Measurements from ENCODE around the gene RRAD. TPM values are rescaled to one million over a fixed set of nuclear protein-coding genes. Genes with fewer than 3 reads are reported as not detected.

The RRAD gene
- total RNA-seq, 1 experiment from 2014 or later: 4.3 TPM

DNA sequence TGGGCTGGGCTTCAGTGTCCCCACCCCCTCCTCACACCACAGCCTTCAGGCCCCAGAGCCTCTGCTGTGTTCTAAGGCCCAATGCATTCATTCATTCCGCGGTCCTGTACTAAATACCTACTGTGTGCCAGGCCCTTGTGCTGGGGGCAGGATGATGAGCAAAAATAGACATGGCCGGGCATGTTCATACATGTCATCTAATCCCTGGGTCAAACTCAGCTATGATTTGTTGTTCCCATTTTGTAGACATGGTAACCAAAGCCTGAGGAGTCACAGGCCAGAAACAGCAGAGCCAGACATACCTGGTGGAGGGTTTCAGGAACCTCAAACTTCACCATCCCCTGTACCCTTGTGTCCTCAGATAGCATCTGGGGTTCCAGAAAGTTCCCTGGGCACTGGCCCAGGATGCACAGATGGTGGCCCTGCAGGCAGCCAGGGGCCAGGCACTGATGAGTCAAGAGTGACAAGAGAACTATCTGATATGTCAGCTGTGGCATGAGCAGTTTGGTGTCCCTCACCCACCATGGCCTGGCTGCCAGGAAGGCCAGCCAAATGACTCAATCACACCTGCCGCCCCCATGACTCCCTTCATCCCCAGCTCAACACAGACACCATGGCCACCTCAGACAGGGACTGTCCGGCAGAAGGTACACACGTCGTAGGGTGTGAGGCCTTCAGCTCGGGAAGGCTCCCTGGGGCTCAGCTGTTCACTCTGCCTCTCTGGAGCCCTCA is 2.7 kb upstream of the RRAD start:
- TF ChIP-seq, protein P1, sequence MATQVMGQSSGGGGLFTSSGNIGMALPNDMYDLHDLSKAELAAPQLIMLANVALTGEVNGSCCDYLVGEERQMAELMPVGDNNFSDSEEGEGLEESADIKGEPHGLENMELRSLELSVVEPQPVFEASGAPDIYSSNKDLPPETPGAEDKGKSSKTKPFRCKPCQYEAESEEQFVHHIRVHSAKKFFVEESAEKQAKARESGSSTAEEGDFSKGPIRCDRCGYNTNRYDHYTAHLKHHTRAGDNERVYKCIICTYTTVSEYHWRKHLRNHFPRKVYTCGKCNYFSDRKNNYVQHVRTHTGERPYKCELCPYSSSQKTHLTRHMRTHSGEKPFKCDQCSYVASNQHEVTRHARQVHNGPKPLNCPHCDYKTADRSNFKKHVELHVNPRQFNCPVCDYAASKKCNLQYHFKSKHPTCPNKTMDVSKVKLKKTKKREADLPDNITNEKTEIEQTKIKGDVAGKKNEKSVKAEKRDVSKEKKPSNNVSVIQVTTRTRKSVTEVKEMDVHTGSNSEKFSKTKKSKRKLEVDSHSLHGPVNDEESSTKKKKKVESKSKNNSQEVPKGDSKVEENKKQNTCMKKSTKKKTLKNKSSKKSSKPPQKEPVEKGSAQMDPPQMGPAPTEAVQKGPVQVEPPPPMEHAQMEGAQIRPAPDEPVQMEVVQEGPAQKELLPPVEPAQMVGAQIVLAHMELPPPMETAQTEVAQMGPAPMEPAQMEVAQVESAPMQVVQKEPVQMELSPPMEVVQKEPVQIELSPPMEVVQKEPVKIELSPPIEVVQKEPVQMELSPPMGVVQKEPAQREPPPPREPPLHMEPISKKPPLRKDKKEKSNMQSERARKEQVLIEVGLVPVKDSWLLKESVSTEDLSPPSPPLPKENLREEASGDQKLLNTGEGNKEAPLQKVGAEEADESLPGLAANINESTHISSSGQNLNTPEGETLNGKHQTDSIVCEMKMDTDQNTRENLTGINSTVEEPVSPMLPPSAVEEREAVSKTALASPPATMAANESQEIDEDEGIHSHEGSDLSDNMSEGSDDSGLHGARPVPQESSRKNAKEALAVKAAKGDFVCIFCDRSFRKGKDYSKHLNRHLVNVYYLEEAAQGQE (IDR thresholded peaks at IDR 0.05; ENCODE audit: insufficient read depth in 1 of 2, low read depth in 2 of 2, low read length in 1 of 2): no peak
- no peak for TF ChIP-seq TCF7L2 (IDR thresholded peaks at IDR 0.05; ENCODE audit: low read depth, low read length)
- no peak for TF ChIP-seq SIN3A (IDR thresholded peaks at IDR 0.05; ENCODE audit: borderline replicate concordance, insufficient read depth, low read depth, low read length)
- TF ChIP-seq, protein P2, sequence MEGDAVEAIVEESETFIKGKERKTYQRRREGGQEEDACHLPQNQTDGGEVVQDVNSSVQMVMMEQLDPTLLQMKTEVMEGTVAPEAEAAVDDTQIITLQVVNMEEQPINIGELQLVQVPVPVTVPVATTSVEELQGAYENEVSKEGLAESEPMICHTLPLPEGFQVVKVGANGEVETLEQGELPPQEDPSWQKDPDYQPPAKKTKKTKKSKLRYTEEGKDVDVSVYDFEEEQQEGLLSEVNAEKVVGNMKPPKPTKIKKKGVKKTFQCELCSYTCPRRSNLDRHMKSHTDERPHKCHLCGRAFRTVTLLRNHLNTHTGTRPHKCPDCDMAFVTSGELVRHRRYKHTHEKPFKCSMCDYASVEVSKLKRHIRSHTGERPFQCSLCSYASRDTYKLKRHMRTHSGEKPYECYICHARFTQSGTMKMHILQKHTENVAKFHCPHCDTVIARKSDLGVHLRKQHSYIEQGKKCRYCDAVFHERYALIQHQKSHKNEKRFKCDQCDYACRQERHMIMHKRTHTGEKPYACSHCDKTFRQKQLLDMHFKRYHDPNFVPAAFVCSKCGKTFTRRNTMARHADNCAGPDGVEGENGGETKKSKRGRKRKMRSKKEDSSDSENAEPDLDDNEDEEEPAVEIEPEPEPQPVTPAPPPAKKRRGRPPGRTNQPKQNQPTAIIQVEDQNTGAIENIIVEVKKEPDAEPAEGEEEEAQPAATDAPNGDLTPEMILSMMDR (IDR thresholded peaks at IDR 0.05): no peak
- TF ChIP-seq POLR2AphosphoS5 (IDR thresholded peaks at IDR 0.05; ENCODE audit: low read depth, low read length): no peak
- Histone ChIP-seq H3K27me3 (ENCODE audit: control insufficient read depth, insufficient read depth, low read length) (no peaks in the 10 kb centered on the region), H3K27ac (ENCODE audit: low read length) (no peak overlapping the region), H3K9me3 (ENCODE audit: control insufficient read depth, insufficient read depth, low read depth, low read length) (no peaks in the 10 kb centered on the region), H3K4me3 (ENCODE audit: low read depth in 2 of 2, low read length in 2 of 2) (no peak overlapping the region), H3K36me3 (ENCODE audit: control insufficient read depth, insufficient read depth, low read length) (no peaks in the 10 kb centered on the region), H3K4me1 (ENCODE audit: control insufficient read depth, insufficient read depth, low read length) (peaks cover 6% of the 10 kb centered on the region; the same call in 1 of the 2 replicates)
- intact Hi-C loops (cut with micrococcal nuclease; ENCODE audit: unreplicated experiment) (no loop called here), in situ Hi-C loops (cut with HindIII; ENCODE audit: low pct_unique_long_range_greater_than_20kb, low sequenced_read_pairs) (no loop called here)
- DNase-seq (ENCODE audit: low read depth, low spot score) (no peak), ATAC-seq (no peak)
- POLR2A ChIA-PET: interaction anchor here (0.7 kb wide), 1 partner anchor 11 kb away, joined by 5 read pairs; no protein-coding TSS in a partner anchor
- BruUV-seq (replicated peaks): no TSS peak
- CTCF ChIA-PET: interaction anchor here (0.6 to 0.9 kb wide), 4 partner anchors 18 to 233 kb away, joined by 3 to 5 read pairs (median 3); no protein-coding TSS in a partner anchor

DNA sequence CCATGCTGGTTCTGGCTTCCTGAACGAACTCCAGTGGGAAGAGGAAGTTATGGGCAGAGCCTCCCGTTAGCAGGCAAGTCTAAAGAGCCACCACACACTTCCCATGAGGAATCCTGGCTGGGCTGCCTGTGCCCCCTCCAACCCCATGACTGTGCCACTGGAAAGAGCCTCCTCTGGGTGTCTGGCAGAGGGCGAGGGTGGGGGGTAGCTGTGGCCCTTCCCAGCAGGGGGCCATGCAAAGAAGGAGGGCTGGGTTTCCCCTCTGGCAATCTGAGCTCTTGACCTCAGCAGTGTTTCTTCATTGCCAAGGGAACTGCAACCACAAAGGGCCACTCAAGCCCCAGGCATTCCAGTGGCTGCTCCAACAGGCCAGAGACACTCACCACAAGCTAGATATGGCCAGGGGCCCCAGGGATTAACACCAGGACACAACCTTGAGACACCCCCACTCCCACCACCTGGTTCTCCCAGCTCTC is 1.7 kb upstream of the RRAD start:
- peak; percentile 54 for ATAC-seq

More for the DNA sequence above, 1.7 kb upstream of the RRAD start:
- TF ChIP-seq, protein P1 (IDR thresholded peaks at IDR 0.05; ENCODE audit: insufficient read depth in 1 of 2, low read depth in 2 of 2, low read length in 1 of 2): no peak
- TF ChIP-seq SIN3A (IDR thresholded peaks at IDR 0.05; ENCODE audit: borderline replicate concordance, insufficient read depth, low read depth, low read length) (no peak), TCF7L2 (IDR thresholded peaks at IDR 0.05; ENCODE audit: low read depth, low read length) (no peak), POLR2AphosphoS5 (IDR thresholded peaks at IDR 0.05; ENCODE audit: low read depth, low read length) (no peak)
- TF ChIP-seq, protein P2 (IDR thresholded peaks at IDR 0.05): no peak
- Histone ChIP-seq H3K9me3 (ENCODE audit: control insufficient read depth, insufficient read depth, low read depth, low read length) (no peaks in the 10 kb centered on the region), H3K4me3 (ENCODE audit: low read depth in 2 of 2, low read length in 2 of 2) (no peak overlapping the region), H3K36me3 (ENCODE audit: control insufficient read depth, insufficient read depth, low read length) (no peaks in the 10 kb centered on the region), H3K4me1 (ENCODE audit: control insufficient read depth, insufficient read depth, low read length) (peaks cover 6% of the 10 kb centered on the region; the same call in 1 of the 2 replicates), H3K27ac (ENCODE audit: low read length) (no peak overlapping the region), H3K27me3 (ENCODE audit: control insufficient read depth, insufficient read depth, low read length) (no peaks in the 10 kb centered on the region)
- no peak for DNase-seq (ENCODE audit: low read depth, low spot score)
- no TSS peak for BruUV-seq (replicated peaks)
- ChIA-PET CTCF (no interaction called here), POLR2A (no interaction called here)
- intact Hi-C loops (cut with micrococcal nuclease; ENCODE audit: unreplicated experiment) (no loop called here), in situ Hi-C loops (cut with HindIII; ENCODE audit: low pct_unique_long_range_greater_than_20kb, low sequenced_read_pairs) (no loop called here)

Data from Panc1 (cell line).